ENCODE results near the gene NCBP2L.

DNA sequence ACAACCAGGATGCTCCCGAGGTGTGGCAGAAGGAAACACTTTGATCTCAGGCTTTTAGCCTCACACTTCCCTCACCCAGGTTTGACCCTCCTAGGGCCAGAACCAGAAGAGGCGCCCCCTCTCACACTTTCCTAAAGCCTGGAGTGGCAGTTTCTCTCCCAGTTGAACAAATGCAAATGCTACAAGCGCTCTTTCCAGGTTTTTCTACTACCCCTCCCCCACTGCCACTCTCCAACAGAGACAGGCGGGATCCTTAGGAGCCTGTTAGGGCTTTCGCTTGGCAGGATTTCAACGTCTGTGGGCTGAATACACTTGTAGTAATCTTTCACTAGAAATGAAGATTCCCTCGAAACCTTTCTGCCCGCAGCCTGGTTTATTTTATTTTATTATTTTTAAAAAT lies 4.3 kb upstream of the NCBP2L start:
- TF ChIP-seq EP300 (IDR thresholded peaks at IDR 0.05; ENCODE audit: borderline replicate concordance) (no peak), NFIC (IDR thresholded peaks at IDR 0.05) (no peak), EGR1 (IDR thresholded peaks at IDR 0.05) (no peak), TAF1 (IDR thresholded peaks at IDR 0.05; ENCODE audit: low read depth) (no peak), MAX (IDR thresholded peaks at IDR 0.05) (no peak), REST (IDR thresholded peaks at IDR 0.05; ENCODE audit: low read depth) (no peak), CEBPB (IDR thresholded peaks at IDR 0.05) (no peak), YY1 (IDR thresholded peaks at IDR 0.05; ENCODE audit: low read depth) (no peak), CREB1 (IDR thresholded peaks at IDR 0.05; ENCODE audit: low read depth) (no peak), TCF12 (IDR thresholded peaks at IDR 0.05; ENCODE audit: low read depth) (no peak), ZBTB7A (IDR thresholded peaks at IDR 0.05; ENCODE audit: low read depth) (no peak)
